HepG2 (cell line): ENCODE data around the gene MNAT1. TPM values are rescaled to one million over a fixed set of nuclear protein-coding genes. Genes with fewer than 3 reads are reported as not detected.

Source experiments
- ARID2 ChIP-seq: sonication (generic); formaldehyde crosslinking; IDR thresholded peaks from 2 replicates; pipeline ENCODE4 v1.8.1; 2022; ENCODE audit warnings: mild to moderate bottlenecking, missing genetic modification reagents, borderline replicate concordance
- CBX2 ChIP-seq, 2 experiments: fragments of 200-600 bp in 1 of 2; sonication (generic); formaldehyde crosslinking in 1 of 2; IDR thresholded peaks; 2 replicates each; pipeline versions ENCODE4 v1.7.0 to v1.8.1; 2018 to 2022; ENCODE audit warnings: low read depth in 2 of 2, low read length in 1 of 2, mild to moderate bottlenecking in 1 of 2, missing genetic modification reagents in 1 of 2
- ELF4 ChIP-seq: sonication (generic); formaldehyde crosslinking; IDR thresholded peaks from 2 replicates; pipeline ENCODE4 v1.5.0; 2020; ENCODE audit warnings: missing genetic modification reagents, mild to moderate bottlenecking, moderate library complexity, borderline replicate concordance
- HMG20A ChIP-seq: IDR thresholded peaks from 2 replicates; pipeline ENCODE4 v1.6.1; 2016; ENCODE audit warnings: borderline replicate concordance
- RORA ChIP-seq: sonication (generic); formaldehyde crosslinking; IDR thresholded peaks from 2 replicates; pipeline ENCODE4 v1.5.0; 2020; ENCODE audit warnings: mild to moderate bottlenecking, missing genetic modification reagents, moderate library complexity
- SMYD3 ChIP-seq: sonication (generic); formaldehyde crosslinking; IDR thresholded peaks from 2 replicates; pipeline ENCODE4 v1.8.1; 2023; ENCODE audit warnings: mild to moderate bottlenecking, missing genetic modification reagents
- ZNF326 ChIP-seq: sonication (generic); formaldehyde crosslinking; IDR thresholded peaks from 2 replicates; pipeline ENCODE4 v1.4.0; 2020; ENCODE audit warnings: missing genetic modification reagents, borderline replicate concordance
- ZNF333 ChIP-seq: sonication (generic); formaldehyde crosslinking; IDR thresholded peaks from 2 replicates; pipeline ENCODE4 v1.4.0; 2020; ENCODE audit warnings: mild to moderate bottlenecking, missing genetic modification reagents, borderline replicate concordance
- ZNF782 ChIP-seq: sonication (generic); formaldehyde crosslinking; IDR thresholded peaks from 2 replicates; pipeline ENCODE4 v1.4.0; 2020; ENCODE audit warnings: missing genetic modification reagents, mild to moderate bottlenecking, borderline replicate concordance
- ZNF891 ChIP-seq: sonication (generic); formaldehyde crosslinking; IDR thresholded peaks from 2 replicates; pipeline ENCODE4 v1.5.0; 2020; ENCODE audit warnings: mild to moderate bottlenecking, missing genetic modification reagents
- polyA plus RNA-seq, 8 experiments: library from polyadenylated mRNA; depleted of rRNA in 3 of 8; stranded (reverse) in 7 of 8; unstranded in 1 of 8; fragments of >200 nt; fragmentation: Illumina TruSeq in 4 of 8; extraction: Trizol in 4 of 8; gene quantifications; 2 replicates each; pipeline versions ENCODE4 v1.2.1 to v1.2.3, GENCODE V29; 2011 to 2016; ENCODE audit warnings: low read depth in 4 of 8, missing spikeins in 1 of 8, mixed read lengths in 1 of 8; ENCODE audit not compliant: insufficient read depth in 1 of 8
- total RNA-seq, 5 experiments: library from RNA; depleted of rRNA; stranded (reverse); fragments of >200 nt; fragmentation: Illumina TruSeq; extraction: Trizol; gene quantifications; 2 replicates each; pipeline ENCODE4 v1.2.3, GENCODE V29; 2016; ENCODE audit warnings: low read depth in 1 of 5
- TF ChIP-seq, protein P1 (sequence below): sonication (generic); formaldehyde crosslinking; IDR thresholded peaks from 2 replicates; pipeline ENCODE4 v1.5.0; 2020; ENCODE audit warnings: mild to moderate bottlenecking, low read depth, missing genetic modification reagents, borderline replicate concordance
- TF ChIP-seq, protein P2 (sequence below): sonication (generic); formaldehyde crosslinking; IDR thresholded peaks from 2 replicates; pipeline ENCODE4 v1.4.0; 2020; ENCODE audit warnings: mild to moderate bottlenecking, missing genetic modification reagents
- TF ChIP-seq, protein P3 (sequence below): sonication (generic); formaldehyde crosslinking; IDR thresholded peaks from 2 replicates; pipeline ENCODE4 v1.4.0; 2020; ENCODE audit warnings: missing genetic modification reagents
- TF ChIP-seq, protein P4 (sequence below): sonication (generic); formaldehyde crosslinking; conservative IDR thresholded peaks from 2 replicates; pipeline ENCODE4 v1.4.0; 2020; ENCODE audit warnings: missing genetic modification reagents
- TF ChIP-seq, protein P5 (sequence below): sonication (generic); formaldehyde crosslinking; IDR thresholded peaks from 2 replicates; pipeline ENCODE4 v1.4.0; 2020; ENCODE audit warnings: missing genetic modification reagents, borderline replicate concordance
- TF ChIP-seq, protein P6 (sequence below): sonication (generic); formaldehyde crosslinking; IDR thresholded peaks from 2 replicates; pipeline ENCODE4 v1.8.0; 2023; ENCODE audit warnings: mild to moderate bottlenecking, missing genetic modification reagents

Gene MNAT1
- total and polyA plus RNA-seq, 2 of the 13 experiments (the other 11 are each of a cell fraction or from before 2014, with no cell fraction given) = 49.2 to 94.8 TPM

DNA sequence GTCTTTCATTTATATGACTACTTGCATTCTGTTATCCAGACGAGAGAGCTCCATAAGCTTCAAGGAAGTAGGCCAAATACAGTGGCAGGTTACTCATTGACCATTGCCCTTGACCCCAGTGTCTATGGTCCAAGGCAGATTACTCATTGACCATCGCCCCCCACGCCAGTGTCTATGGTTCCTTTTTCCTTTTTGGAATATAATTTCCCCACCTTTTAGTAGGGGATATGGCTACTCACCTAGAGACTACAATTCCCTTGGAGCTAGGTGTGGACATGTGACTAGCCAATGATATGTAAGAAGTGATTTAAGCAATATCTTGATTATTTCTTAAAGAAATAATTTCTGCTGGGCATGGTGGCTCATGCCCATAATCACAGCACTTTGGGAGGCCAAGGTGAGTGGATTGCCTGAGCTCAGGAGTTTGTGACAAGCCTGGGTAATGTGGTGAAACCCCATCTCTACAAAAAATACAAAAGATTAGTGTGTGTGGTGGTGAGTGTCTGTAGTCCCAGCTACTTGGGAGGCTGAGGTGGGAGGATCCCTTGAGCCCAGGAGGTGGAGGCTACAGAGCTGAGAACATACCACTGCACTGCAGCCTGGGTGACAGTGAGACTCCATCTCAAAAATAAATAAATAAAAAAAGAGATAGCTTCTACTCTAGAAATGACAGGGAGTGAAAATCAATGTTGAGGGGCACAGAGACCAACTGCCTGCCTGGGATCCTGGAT lies 43.0 kb upstream of the MNAT1 start (continued):
- TF ChIP-seq SMYD3 (CRISPR knock-in tag) = no peak
- TF ChIP-seq ARID2 (CRISPR knock-in tag) = no peak
- TF ChIP-seq, protein P1, sequence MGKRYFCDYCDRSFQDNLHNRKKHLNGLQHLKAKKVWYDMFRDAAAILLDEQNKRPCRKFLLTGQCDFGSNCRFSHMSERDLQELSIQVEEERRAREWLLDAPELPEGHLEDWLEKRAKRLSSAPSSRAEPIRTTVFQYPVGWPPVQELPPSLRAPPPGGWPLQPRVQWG (CRISPR knock-in tag) = no peak
- no peak for TF ChIP-seq ZNF782 (CRISPR knock-in tag)
- TF ChIP-seq, protein P2, sequence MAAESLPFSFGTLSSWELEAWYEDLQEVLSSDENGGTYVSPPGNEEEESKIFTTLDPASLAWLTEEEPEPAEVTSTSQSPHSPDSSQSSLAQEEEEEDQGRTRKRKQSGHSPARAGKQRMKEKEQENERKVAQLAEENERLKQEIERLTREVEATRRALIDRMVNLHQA (CRISPR knock-in tag) = no peak
- TF ChIP-seq, protein P3, sequence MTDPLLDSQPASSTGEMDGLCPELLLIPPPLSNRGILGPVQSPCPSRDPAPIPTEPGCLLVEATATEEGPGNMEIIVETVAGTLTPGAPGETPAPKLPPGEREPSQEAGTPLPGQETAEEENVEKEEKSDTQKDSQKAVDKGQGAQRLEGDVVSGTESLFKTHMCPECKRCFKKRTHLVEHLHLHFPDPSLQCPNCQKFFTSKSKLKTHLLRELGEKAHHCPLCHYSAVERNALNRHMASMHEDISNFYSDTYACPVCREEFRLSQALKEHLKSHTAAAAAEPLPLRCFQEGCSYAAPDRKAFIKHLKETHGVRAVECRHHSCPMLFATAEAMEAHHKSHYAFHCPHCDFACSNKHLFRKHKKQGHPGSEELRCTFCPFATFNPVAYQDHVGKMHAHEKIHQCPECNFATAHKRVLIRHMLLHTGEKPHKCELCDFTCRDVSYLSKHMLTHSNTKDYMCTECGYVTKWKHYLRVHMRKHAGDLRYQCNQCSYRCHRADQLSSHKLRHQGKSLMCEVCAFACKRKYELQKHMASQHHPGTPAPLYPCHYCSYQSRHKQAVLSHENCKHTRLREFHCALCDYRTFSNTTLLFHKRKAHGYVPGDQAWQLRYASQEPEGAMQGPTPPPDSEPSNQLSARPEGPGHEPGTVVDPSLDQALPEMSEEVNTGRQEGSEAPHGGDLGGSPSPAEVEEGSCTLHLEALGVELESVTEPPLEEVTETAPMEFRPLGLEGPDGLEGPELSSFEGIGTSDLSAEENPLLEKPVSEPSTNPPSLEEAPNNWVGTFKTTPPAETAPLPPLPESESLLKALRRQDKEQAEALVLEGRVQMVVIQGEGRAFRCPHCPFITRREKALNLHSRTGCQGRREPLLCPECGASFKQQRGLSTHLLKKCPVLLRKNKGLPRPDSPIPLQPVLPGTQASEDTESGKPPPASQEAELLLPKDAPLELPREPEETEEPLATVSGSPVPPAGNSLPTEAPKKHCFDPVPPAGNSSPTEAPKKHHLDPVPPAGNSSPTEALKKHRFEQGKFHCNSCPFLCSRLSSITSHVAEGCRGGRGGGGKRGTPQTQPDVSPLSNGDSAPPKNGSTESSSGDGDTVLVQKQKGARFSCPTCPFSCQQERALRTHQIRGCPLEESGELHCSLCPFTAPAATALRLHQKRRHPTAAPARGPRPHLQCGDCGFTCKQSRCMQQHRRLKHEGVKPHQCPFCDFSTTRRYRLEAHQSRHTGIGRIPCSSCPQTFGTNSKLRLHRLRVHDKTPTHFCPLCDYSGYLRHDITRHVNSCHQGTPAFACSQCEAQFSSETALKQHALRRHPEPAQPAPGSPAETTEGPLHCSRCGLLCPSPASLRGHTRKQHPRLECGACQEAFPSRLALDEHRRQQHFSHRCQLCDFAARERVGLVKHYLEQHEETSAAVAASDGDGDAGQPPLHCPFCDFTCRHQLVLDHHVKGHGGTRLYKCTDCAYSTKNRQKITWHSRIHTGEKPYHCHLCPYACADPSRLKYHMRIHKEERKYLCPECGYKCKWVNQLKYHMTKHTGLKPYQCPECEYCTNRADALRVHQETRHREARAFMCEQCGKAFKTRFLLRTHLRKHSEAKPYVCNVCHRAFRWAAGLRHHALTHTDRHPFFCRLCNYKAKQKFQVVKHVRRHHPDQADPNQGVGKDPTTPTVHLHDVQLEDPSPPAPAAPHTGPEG (CRISPR knock-in tag) = no peak
- peak; percentile 81; the same call in 1 of the 2 replicates for TF ChIP-seq HMG20A
- TF ChIP-seq, protein P4, sequence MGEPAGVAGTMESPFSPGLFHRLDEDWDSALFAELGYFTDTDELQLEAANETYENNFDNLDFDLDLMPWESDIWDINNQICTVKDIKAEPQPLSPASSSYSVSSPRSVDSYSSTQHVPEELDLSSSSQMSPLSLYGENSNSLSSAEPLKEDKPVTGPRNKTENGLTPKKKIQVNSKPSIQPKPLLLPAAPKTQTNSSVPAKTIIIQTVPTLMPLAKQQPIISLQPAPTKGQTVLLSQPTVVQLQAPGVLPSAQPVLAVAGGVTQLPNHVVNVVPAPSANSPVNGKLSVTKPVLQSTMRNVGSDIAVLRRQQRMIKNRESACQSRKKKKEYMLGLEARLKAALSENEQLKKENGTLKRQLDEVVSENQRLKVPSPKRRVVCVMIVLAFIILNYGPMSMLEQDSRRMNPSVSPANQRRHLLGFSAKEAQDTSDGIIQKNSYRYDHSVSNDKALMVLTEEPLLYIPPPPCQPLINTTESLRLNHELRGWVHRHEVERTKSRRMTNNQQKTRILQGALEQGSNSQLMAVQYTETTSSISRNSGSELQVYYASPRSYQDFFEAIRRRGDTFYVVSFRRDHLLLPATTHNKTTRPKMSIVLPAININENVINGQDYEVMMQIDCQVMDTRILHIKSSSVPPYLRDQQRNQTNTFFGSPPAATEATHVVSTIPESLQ = no peak
- TF ChIP-seq, protein P5, sequence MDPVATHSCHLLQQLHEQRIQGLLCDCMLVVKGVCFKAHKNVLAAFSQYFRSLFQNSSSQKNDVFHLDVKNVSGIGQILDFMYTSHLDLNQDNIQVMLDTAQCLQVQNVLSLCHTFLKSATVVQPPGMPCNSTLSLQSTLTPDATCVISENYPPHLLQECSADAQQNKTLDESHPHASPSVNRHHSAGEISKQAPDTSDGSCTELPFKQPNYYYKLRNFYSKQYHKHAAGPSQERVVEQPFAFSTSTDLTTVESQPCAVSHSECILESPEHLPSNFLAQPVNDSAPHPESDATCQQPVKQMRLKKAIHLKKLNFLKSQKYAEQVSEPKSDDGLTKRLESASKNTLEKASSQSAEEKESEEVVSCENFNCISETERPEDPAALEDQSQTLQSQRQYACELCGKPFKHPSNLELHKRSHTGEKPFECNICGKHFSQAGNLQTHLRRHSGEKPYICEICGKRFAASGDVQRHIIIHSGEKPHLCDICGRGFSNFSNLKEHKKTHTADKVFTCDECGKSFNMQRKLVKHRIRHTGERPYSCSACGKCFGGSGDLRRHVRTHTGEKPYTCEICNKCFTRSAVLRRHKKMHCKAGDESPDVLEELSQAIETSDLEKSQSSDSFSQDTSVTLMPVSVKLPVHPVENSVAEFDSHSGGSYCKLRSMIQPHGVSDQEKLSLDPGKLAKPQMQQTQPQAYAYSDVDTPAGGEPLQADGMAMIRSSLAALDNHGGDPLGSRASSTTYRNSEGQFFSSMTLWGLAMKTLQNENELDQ (CRISPR knock-in tag) = no peak
- no peak for TF ChIP-seq ZNF326 (CRISPR knock-in tag)
- TF ChIP-seq CBX2 (IDR thresholded peaks at IDR 0.05; ENCODE audit: low read depth, low read length) = no peak
- TF ChIP-seq CBX2 (CRISPR knock-in tag; IDR thresholded peaks at IDR 0.05; ENCODE audit: low read depth) = no peak
- TF ChIP-seq, protein P6, sequence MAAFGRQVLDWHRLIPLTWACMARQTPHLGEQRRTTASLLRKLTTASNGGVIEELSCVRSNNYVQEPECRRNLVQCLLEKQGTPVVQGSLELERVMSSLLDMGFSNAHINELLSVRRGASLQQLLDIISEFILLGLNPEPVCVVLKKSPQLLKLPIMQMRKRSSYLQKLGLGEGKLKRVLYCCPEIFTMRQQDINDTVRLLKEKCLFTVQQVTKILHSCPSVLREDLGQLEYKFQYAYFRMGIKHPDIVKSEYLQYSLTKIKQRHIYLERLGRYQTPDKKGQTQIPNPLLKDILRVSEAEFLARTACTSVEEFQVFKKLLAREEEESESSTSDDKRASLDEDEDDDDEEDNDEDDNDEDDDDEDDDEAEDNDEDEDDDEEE (CRISPR knock-in tag) = no peak
- no peak for TF ChIP-seq ELF4 (CRISPR knock-in tag)
- TF ChIP-seq ZNF333 (CRISPR knock-in tag) = no peak
- TF ChIP-seq ZNF891 = no peak
- TF ChIP-seq RORA (CRISPR knock-in tag) = no peak
